A673 (cell line): ENCODE data around the gene CFAP57. TPM values are rescaled to one million over a fixed set of nuclear protein-coding genes. Genes with fewer than 3 reads are reported as not detected.

ENCODE experiments used
- BruUV-seq: library from RNA; stranded (reverse); fragments of 400-500 nt; replicated peaks from 2 replicates; lab custom pipeline; 2021; lab: Mats Ljungman, UMichigan
- CTCF ChIA-PET: fragments of 300-600 bp; sonication (Branson Sonifier 250); formaldehyde crosslinking; loops from one replicate; lab custom pipeline; 2022; ENCODE audit warnings: antibody characterized with exemption; lab: Charles Lee
- POLR2A ChIA-PET: fragments of 300-600 bp; sonication (Branson Sonifier 250); formaldehyde crosslinking; loops from one replicate; lab custom pipeline; 2022; ENCODE audit warnings: antibody characterized with exemption; ENCODE audit not compliant: low non-redundant PET; lab: Charles Lee
- DNase-seq: peaks from one replicate; pipeline ENCODE4 v3.0.0-alpha.2; 2015; ENCODE audit warnings: low spot score
- H3K27ac ChIP-seq: fragments of 200-600 bp; sonication (generic); 2 replicates; pipeline ENCODE4 v1.5.1; 2016; ENCODE audit warnings: mixed run types, low read depth, mild to moderate bottlenecking, mixed read lengths, antibody characterized with exemption, low read length; ENCODE audit not compliant: poor library complexity, severe bottlenecking
- H3K27me3 ChIP-seq: fragments of 200-600 bp; sonication (generic); replicated peaks from 2 replicates; pipeline ENCODE4 v1.6.1; 2017; ENCODE audit warnings: mixed run types, low read depth, mild to moderate bottlenecking, mixed read lengths, antibody characterized with exemption, low read length; ENCODE audit not compliant: insufficient read depth, poor library complexity
- H3K36me3 ChIP-seq: fragments of 200-600 bp; sonication (generic); 2 replicates; pipeline ENCODE4 v1.6.1; 2016; ENCODE audit warnings: mixed run types, mild to moderate bottlenecking, mixed read lengths, antibody characterized with exemption, low read length; ENCODE audit not compliant: insufficient read depth, poor library complexity, severe bottlenecking
- H3K4me1 ChIP-seq: fragments of 200-600 bp; sonication (generic); 2 replicates; pipeline ENCODE4 v1.6.1; 2017; ENCODE audit warnings: mixed run types, mild to moderate bottlenecking, mixed read lengths, antibody characterized with exemption, low read length; ENCODE audit not compliant: insufficient read depth, poor library complexity, severe bottlenecking
- H3K4me3 ChIP-seq: fragments of 200-600 bp; sonication (generic); 2 replicates; pipeline ENCODE4 v1.5.1; 2016; ENCODE audit warnings: low read depth, mixed run types, mild to moderate bottlenecking, mixed read lengths, low read length; ENCODE audit not compliant: poor library complexity, severe bottlenecking
- H3K9me3 ChIP-seq: fragments of 200-600 bp; sonication (generic); 2 replicates; pipeline ENCODE4 v1.6.1; 2016; ENCODE audit warnings: mixed run types, low read depth, mild to moderate bottlenecking, mixed read lengths, antibody characterized with exemption, low read length; ENCODE audit not compliant: poor library complexity, severe bottlenecking
- EZH2 ChIP-seq: fragments of 200-600 bp; sonication (generic); IDR thresholded peaks from 2 replicates; pipeline ENCODE4 v1.6.1; 2017; ENCODE audit warnings: borderline replicate concordance, low read depth, mild to moderate bottlenecking, mixed read lengths, antibody characterized with exemption, low read length; ENCODE audit not compliant: poor library complexity, severe bottlenecking
- intact Hi-C: fragments of 100-400 bp; cut with micrococcal nuclease; formaldehyde crosslinking; loops from one replicate; pipeline ENCODE4 v1.10.0; 2022; ENCODE audit not compliant: unreplicated experiment
- total RNA-seq: library from RNA; stranded (reverse); gene quantifications from 2 replicates; pipeline ENCODE4 v1.2.3, GENCODE V29; 2021
- TF ChIP-seq, protein P1 (sequence below): fragments of 300-800, 200-600 bp; sonication (generic); conservative IDR thresholded peaks from 2 replicates; pipeline ENCODE4 v1.5.1; 2017; ENCODE audit warnings: low read depth, mild to moderate bottlenecking, antibody characterized with exemption, low read length, moderate library complexity, mixed read lengths

The CFAP57 gene
- total RNA-seq, 1 experiment from 2014 or later = 0.73 TPM

DNA sequence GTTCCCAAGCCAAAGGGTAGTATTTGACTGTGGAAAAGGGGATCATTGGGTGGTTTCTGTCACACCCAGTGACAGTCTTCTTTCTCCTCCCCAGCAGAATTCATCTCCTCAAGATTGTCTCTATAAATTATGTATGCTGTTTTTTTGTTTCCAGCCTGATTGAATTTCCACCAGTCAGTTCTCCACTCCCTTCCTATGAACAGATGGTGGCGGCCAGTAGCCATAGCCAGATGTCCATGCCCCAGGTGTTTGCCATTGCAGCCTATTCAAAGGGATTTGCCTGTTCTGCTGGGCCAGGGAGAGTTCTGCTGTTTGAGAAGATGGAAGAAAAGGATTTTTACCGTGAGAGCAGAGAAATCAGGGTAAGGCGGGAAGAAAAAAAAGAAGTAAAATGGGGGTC, 12.9 kb downstream of the CFAP57 start:
- H3K4me3 ChIP-seq = no peak overlapping the region
- no peak for DNase-seq
- intact Hi-C loops = no loop called here
- ChIA-PET POLR2A (no interaction called here), CTCF (no interaction called here)
- BruUV-seq = no TSS peak
- H3K27me3 ChIP-seq = no peaks in the 10 kb centered on the region
- TF ChIP-seq, protein P1, sequence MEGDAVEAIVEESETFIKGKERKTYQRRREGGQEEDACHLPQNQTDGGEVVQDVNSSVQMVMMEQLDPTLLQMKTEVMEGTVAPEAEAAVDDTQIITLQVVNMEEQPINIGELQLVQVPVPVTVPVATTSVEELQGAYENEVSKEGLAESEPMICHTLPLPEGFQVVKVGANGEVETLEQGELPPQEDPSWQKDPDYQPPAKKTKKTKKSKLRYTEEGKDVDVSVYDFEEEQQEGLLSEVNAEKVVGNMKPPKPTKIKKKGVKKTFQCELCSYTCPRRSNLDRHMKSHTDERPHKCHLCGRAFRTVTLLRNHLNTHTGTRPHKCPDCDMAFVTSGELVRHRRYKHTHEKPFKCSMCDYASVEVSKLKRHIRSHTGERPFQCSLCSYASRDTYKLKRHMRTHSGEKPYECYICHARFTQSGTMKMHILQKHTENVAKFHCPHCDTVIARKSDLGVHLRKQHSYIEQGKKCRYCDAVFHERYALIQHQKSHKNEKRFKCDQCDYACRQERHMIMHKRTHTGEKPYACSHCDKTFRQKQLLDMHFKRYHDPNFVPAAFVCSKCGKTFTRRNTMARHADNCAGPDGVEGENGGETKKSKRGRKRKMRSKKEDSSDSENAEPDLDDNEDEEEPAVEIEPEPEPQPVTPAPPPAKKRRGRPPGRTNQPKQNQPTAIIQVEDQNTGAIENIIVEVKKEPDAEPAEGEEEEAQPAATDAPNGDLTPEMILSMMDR = no peak
- no peak for TF ChIP-seq EZH2
- H3K4me1 ChIP-seq = no peaks in the 10 kb centered on the region
- no peak overlapping the region for H3K27ac ChIP-seq
- H3K36me3 ChIP-seq = no peaks in the 10 kb centered on the region
- no peaks in the 10 kb centered on the region for H3K9me3 ChIP-seq

DNA sequence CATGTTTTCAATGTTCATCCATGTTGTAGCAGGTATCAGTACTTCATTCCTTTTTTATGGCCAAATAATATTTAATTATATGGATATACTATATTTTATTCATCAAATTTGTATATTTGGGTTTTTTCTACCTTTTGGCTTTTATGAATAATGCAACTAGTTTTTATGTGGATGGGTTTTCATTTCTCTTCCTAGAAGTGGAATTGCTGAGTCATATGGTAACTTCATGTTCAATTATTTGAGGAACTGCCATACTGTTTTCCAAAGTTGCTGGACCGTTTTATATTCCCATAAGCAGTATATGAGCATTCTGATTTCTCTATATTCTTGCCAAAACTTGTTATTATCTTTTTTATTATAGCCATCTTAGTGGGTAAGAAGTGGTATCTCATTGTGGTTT, 16.0 kb downstream of the CFAP57 start:
- Histone ChIP-seq H3K36me3 (no peaks in the 10 kb centered on the region), H3K27ac (no peak overlapping the region), H3K27me3 (no peaks in the 10 kb centered on the region), H3K4me1 (no peaks in the 10 kb centered on the region), H3K9me3 (peaks cover 4% of the 10 kb centered on the region), H3K4me3 (no peak overlapping the region)
- ChIA-PET POLR2A (no interaction called here), CTCF (no interaction called here)
- intact Hi-C loops = no loop called here
- no peak for TF ChIP-seq EZH2
- TF ChIP-seq, protein P1 = no peak
- no peak for DNase-seq
- no TSS peak for BruUV-seq

DNA sequence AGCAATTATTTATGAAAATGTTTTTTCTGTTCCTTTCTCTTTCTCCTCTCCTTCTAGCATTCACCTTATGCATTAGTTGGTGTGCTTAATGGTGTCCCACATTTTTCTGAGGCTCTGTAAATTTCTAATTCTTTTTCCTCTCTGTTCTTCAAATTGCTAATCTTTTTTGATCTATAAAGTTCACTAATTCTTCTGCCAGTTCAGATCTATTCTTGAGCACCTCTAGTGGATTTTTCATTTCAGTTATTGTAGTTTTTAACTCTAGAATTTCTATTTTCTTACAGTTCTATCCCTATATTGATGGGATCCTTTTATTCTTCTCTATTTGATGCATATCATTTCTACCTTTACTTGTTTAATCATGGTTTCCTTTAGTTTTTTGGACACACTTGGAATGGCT, 22.4 kb downstream of the CFAP57 start:
- no peaks in the 10 kb centered on the region for H3K27me3 ChIP-seq
- TF ChIP-seq EZH2 = no peak
- TF ChIP-seq, protein P1 = no peak
- ChIA-PET CTCF (no interaction called here), POLR2A (no interaction called here)
- no peak overlapping the region for H3K4me3 ChIP-seq
- BruUV-seq = no TSS peak
- no peak overlapping the region for H3K27ac ChIP-seq
- DNase-seq = no peak
- peaks cover 4% of the 10 kb centered on the region for H3K9me3 ChIP-seq
- no peaks in the 10 kb centered on the region for H3K4me1 ChIP-seq
- no peaks in the 10 kb centered on the region for H3K36me3 ChIP-seq
- intact Hi-C loops = no loop called here
